Keratinocyte (primary cell): ENCODE data around the gene DNMT3A.

Experiments used
- EZH2 ChIP-seq: IDR thresholded peaks from one replicate; pipeline ENCODE4 v1.6.1; 2012; ENCODE audit warnings: inconsistent platforms, mild to moderate bottlenecking, low read length, moderate library complexity
- TF ChIP-seq, protein P1 (sequence below), 3 experiments: IDR thresholded peaks in 1 of 3; conservative IDR thresholded peaks in 1 of 3; optimal IDR thresholded peaks in 1 of 3; 2 replicates in 2 of 3; 3 replicates in 1 of 3; pipeline versions ENCODE3 to v1.5.1; 2011; ENCODE audit warnings: low read length in 3 of 3, mild to moderate bottlenecking in 3 of 3, moderate library complexity in 2 of 3, control low read depth in 1 of 3, inconsistent platforms in 1 of 3; ENCODE audit not compliant: insufficient read depth in 2 of 3; ENCODE audit errors: extremely low read depth in 1 of 3

DNA sequence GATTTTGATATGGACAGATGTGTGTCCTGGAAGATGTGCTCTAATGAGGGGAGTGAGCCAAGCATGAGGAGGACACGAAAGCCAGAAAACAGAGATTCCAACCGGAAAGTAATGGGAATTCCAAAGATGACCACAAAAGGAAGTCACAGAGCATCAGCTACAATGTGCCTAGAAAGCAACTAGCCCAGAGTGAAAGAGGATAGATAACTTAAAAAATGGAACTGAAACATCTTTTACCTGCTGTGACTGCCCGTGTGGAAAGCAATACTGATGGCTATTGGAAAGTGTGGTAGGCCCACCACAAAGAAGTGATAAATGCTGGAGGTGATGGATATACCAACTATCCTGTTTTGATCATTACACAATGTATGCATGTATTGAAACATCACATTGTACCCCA lies 21.6 kb downstream of the DNMT3A start:
- TF ChIP-seq, protein P1, sequence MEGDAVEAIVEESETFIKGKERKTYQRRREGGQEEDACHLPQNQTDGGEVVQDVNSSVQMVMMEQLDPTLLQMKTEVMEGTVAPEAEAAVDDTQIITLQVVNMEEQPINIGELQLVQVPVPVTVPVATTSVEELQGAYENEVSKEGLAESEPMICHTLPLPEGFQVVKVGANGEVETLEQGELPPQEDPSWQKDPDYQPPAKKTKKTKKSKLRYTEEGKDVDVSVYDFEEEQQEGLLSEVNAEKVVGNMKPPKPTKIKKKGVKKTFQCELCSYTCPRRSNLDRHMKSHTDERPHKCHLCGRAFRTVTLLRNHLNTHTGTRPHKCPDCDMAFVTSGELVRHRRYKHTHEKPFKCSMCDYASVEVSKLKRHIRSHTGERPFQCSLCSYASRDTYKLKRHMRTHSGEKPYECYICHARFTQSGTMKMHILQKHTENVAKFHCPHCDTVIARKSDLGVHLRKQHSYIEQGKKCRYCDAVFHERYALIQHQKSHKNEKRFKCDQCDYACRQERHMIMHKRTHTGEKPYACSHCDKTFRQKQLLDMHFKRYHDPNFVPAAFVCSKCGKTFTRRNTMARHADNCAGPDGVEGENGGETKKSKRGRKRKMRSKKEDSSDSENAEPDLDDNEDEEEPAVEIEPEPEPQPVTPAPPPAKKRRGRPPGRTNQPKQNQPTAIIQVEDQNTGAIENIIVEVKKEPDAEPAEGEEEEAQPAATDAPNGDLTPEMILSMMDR (optimal IDR thresholded peaks at IDR 0.05 in 1 of 3, IDR thresholded peaks at IDR 0.05 in 1 of 3, conservative IDR thresholded peaks at IDR 0.05 in 1 of 3; ENCODE audit: extremely low read depth in 1 of 3, insufficient read depth in 2 of 3, low read length in 3 of 3) = no peak
- TF ChIP-seq EZH2 = no peak
